H1 (cell line): ENCODE data around the gene MIPEP. TPM values are rescaled to one million over a fixed set of nuclear protein-coding genes. Genes with fewer than 3 reads are reported as not detected.

ENCODE experiments used
- BACH1 ChIP-seq: IDR thresholded peaks from 2 replicates; pipeline ENCODE4 v1.6.1; 2012; ENCODE audit warnings: low read length, improper control_type of control experiment
- ZNF274 ChIP-seq: IDR thresholded peaks from 2 replicates; pipeline ENCODE4 v1.7.0; 2012; ENCODE audit warnings: low read length, borderline replicate concordance; ENCODE audit errors: extremely low read depth
- polyA plus RNA-seq, 7 experiments: library from polyadenylated mRNA; depleted of rRNA in 3 of 7; stranded (reverse) in 5 of 7; unstranded in 2 of 7; fragments of >200 nt in 5 of 7; fragments of 200-250 nt in 2 of 7; gene quantifications; 1 replicate in 5 of 7; 2 replicates in 1 of 7; 4 replicates in 1 of 7; pipeline versions ENCODE4 v1.2.1 to v1.2.3, GENCODE V29; 2011 to 2013; ENCODE audit warnings: missing spikeins in 2 of 7, mixed read lengths in 2 of 7
- total RNA-seq: library from RNA; stranded (reverse); fragmentation: NEBNext Ultra II Directional; extraction: Animal tissue kit (Norgen Biotek cat#: 25700); gene quantifications from 2 replicates; pipeline ENCODE4 v1.2.1, GENCODE V29; 2021
- TF ChIP-seq, protein P1 (sequence below): fragments of 300-600 bp; sonication (generic); IDR thresholded peaks from 2 replicates; pipeline ENCODE4 v1.7.1; 2012; ENCODE audit warnings: low read length, moderate library complexity, mild to moderate bottlenecking, inconsistent platforms; ENCODE audit not compliant: insufficient replicate concordance

The MIPEP gene
- total and polyA plus RNA-seq, 2 of the 8 experiments (the other 6 are each of a cell fraction or from before 2014, with no cell fraction given) = 24.0 to 24.2 TPM

- TF ChIP-seq, protein P1, sequence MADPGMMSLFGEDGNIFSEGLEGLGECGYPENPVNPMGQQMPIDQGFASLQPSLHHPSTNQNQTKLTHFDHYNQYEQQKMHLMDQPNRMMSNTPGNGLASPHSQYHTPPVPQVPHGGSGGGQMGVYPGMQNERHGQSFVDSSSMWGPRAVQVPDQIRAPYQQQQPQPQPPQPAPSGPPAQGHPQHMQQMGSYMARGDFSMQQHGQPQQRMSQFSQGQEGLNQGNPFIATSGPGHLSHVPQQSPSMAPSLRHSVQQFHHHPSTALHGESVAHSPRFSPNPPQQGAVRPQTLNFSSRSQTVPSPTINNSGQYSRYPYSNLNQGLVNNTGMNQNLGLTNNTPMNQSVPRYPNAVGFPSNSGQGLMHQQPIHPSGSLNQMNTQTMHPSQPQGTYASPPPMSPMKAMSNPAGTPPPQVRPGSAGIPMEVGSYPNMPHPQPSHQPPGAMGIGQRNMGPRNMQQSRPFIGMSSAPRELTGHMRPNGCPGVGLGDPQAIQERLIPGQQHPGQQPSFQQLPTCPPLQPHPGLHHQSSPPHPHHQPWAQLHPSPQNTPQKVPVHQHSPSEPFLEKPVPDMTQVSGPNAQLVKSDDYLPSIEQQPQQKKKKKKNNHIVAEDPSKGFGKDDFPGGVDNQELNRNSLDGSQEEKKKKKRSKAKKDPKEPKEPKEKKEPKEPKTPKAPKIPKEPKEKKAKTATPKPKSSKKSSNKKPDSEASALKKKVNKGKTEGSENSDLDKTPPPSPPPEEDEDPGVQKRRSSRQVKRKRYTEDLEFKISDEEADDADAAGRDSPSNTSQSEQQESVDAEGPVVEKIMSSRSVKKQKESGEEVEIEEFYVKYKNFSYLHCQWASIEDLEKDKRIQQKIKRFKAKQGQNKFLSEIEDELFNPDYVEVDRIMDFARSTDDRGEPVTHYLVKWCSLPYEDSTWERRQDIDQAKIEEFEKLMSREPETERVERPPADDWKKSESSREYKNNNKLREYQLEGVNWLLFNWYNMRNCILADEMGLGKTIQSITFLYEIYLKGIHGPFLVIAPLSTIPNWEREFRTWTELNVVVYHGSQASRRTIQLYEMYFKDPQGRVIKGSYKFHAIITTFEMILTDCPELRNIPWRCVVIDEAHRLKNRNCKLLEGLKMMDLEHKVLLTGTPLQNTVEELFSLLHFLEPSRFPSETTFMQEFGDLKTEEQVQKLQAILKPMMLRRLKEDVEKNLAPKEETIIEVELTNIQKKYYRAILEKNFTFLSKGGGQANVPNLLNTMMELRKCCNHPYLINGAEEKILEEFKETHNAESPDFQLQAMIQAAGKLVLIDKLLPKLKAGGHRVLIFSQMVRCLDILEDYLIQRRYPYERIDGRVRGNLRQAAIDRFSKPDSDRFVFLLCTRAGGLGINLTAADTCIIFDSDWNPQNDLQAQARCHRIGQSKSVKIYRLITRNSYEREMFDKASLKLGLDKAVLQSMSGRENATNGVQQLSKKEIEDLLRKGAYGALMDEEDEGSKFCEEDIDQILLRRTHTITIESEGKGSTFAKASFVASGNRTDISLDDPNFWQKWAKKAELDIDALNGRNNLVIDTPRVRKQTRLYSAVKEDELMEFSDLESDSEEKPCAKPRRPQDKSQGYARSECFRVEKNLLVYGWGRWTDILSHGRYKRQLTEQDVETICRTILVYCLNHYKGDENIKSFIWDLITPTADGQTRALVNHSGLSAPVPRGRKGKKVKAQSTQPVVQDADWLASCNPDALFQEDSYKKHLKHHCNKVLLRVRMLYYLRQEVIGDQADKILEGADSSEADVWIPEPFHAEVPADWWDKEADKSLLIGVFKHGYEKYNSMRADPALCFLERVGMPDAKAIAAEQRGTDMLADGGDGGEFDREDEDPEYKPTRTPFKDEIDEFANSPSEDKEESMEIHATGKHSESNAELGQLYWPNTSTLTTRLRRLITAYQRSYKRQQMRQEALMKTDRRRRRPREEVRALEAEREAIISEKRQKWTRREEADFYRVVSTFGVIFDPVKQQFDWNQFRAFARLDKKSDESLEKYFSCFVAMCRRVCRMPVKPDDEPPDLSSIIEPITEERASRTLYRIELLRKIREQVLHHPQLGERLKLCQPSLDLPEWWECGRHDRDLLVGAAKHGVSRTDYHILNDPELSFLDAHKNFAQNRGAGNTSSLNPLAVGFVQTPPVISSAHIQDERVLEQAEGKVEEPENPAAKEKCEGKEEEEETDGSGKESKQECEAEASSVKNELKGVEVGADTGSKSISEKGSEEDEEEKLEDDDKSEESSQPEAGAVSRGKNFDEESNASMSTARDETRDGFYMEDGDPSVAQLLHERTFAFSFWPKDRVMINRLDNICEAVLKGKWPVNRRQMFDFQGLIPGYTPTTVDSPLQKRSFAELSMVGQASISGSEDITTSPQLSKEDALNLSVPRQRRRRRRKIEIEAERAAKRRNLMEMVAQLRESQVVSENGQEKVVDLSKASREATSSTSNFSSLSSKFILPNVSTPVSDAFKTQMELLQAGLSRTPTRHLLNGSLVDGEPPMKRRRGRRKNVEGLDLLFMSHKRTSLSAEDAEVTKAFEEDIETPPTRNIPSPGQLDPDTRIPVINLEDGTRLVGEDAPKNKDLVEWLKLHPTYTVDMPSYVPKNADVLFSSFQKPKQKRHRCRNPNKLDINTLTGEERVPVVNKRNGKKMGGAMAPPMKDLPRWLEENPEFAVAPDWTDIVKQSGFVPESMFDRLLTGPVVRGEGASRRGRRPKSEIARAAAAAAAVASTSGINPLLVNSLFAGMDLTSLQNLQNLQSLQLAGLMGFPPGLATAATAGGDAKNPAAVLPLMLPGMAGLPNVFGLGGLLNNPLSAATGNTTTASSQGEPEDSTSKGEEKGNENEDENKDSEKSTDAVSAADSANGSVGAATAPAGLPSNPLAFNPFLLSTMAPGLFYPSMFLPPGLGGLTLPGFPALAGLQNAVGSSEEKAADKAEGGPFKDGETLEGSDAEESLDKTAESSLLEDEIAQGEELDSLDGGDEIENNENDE = no peak
- no peak for TF ChIP-seq ZNF274
- TF ChIP-seq BACH1 = no peak
Observed at GRCh38 chr13:23716401-23716800, 172.8 kb downstream of the MIPEP start (continued).
